GM21515 (cell line): ENCODE data around the gene PCSK2.

ENCODE experiments used
- ATAC-seq: cut with Tn5 transposase; IDR thresholded peaks from one replicate; pipeline ENCODE4 v1.9.1; 2021; ENCODE audit not compliant: unreplicated experiment

Gene PCSK2

DNA sequence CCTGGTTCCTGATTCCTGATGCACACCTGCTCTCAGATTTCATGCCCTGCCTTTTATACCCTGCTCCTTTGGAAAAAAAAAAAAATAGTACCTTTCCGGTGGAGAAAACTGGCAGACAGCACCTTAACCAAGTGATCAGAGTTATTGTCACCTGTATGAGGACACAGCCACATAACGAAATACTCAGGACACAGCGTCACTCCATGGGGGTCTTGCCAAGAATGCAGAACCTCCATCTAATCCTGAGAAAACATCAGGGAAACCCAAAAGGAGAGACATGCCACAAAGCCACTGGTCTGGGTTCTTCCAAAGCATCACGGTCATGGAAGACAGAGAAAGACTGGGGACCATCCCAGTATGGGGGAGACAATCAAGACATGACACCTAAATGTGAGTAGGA is 275.3 kb downstream of the PCSK2 start:
- no peak for ATAC-seq

GRCh38 chr20:17503301-17504065 is 276.6 kb downstream of the PCSK2 start:
- no peak for ATAC-seq

GRCh38 chr20:17504066-17504897 is 277.4 kb downstream of the PCSK2 start:
- ATAC-seq = peak; percentile 29

DNA sequence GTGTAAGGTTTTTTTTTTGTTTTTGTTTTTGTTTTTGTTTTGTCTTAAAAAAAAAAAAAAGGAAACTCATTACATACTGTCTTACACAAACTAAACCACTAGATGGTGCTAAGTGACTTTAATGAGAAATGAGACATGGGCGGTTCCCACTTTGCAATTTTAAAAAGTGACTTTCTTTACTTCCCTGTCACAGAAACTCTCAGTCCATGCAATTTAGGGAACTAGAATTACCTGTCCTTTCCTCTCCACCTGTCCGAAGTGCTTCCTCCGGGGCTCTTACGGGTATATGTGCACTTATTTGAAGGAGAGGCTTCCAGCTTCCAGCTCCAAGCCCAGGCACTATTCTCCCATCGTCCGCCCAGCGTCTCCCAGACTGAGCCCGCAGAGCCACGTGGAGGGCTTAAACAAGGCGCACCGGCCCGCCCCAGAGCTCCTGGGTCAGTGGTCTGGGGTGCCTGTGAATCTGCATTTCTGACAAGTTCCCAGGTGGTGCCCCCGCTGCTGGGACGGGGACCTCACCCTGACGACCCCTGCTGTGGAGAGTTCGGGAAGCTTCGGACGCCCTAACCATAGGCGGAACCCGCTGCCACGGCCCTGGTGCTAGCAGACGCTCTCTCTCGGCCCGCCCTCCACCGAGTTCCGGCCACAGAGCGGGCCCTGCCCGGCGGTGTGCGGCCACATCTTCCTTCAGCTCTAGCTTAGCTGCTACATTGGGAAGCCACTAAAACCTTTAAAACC is 278.2 kb downstream of the PCSK2 start:
- peak; percentile 73 for ATAC-seq

GRCh38 chr20:17505636-17506517 is 279.0 kb downstream of the PCSK2 start:
- no peak for ATAC-seq

DNA sequence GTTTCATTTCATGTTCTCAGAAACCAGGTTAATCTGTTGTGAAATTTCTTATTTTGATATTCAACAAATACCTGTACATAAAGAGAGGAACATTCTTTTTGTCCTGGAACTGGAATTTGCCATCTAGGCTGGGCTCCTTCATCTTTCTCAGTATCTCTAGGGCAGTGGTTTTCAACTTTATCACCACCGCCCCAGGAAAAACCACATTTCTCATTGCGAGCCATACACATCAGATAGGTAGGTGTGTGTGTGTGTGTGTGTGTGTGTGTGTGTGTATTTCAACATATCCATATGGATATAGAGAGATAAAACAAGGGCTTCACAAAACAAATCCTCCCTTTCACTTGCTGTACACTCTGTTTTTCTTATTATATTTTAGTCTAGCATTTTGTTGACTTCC is 280.2 kb downstream of the PCSK2 start:
- ATAC-seq = no peak

GRCh38 chr20:17507531-17507930 is 280.7 kb downstream of the PCSK2 start:
- no peak for ATAC-seq

GRCh38 chr20:17508756-17509155 is 281.9 kb downstream of the PCSK2 start:
- no peak for ATAC-seq

- ATAC-seq = no peak
These were observed 283.7 kb downstream of the PCSK2 start for GRCh38 chr20:17510548-17510947.

DNA sequence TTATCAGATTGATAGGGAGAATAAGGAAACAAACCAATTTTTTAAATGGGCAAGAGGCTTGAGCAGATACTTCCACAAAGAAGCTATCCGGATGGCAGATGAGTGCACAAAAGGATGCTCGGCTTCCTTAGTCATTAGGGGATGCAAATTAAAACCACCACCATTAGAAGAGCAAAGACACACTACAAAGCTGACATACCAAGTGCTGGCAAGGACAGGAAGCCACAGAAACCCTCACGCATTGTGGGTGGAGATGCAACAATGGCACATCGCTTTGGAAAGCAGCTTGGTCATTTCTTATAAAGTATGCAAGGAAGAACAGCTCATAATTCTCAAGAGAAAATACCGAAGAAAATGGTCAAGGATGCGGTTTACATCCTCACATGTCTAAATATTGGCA is 284.6 kb downstream of the PCSK2 start:
- ATAC-seq = no peak

GRCh38 chr20:17513939-17514338 is 287.1 kb downstream of the PCSK2 start:
- no peak for ATAC-seq

GRCh38 chr20:17515053-17515452 is 288.2 kb downstream of the PCSK2 start:
- no peak for ATAC-seq

DNA sequence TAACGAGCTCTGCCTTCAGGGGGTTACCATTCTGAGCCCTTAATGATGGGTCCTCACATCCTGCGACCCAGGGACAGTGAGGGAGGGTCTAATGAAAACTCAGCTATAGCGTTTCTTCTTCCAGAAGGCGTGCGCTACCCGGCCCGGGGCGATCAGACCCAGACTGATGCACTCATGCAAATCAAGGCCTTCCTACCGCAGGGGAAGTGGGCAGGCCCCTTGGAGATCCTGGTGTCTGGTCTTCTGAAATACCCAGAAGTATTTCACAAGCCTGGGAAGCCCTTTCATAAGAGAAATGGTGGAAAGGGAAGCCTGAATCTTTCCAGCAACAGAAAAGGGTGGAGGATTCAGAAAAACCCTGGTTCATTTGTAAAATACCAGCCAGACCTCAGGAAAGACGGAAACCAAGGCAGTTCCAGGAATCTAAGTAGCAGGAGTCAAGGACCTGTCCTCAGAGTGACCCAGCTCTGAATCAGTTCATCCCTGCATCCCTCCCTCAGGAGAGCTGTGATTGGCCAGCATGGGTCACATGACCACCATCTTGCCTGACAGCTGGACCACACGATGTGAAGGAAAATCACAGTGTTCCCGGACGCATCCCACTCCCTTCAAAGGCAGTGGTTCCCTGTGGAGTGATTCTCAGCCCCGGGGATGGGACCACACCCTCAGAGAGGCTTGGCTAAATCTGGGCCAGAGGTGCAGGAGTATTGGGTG is 291.7 kb downstream of the PCSK2 start:
- ATAC-seq = no peak

GRCh38 chr20:17519606-17520285 is 292.9 kb downstream of the PCSK2 start:
- no peak for ATAC-seq

DNA sequence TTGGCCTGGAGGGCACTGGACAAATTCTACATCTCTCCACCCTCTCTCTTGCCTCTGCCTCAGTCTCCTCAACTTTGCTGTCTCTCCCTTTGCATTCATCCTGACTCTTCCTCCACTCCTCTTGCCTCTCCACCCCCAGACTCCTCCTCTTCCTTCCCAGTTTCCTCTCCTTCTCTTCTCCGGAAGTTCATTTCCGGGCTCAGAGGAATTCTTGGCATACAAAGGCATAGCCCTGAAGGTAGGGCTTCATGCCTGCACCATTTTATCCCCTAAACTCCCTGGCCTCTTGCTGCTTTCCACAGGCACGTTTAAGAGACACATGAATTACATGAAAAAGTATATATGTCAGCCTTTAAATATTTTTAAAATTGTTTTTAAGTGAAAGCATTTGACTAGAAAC is 293.7 kb downstream of the PCSK2 start:
- no peak for ATAC-seq

DNA sequence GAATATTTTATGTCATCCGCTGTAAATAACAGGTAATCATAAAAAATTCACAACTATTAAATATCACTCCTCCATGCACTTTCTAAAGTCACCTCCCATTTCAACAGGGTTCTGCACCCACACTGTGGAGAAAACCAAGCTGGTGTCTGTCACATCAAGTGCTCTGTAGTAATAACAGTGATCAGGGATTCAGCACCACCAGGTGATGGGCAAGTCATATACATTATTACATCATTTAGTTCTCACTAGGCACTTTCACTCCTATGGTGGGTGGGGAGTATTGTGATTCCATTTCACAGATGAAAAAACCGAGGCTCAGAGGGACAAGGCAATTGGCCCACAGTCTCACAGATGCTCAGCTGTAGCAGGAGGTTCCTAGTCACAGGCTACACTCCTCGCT is 295.7 kb downstream of the PCSK2 start:
- ATAC-seq = no peak

GRCh38 chr20:17523326-17523725 is 296.5 kb downstream of the PCSK2 start:
- no peak for ATAC-seq

DNA sequence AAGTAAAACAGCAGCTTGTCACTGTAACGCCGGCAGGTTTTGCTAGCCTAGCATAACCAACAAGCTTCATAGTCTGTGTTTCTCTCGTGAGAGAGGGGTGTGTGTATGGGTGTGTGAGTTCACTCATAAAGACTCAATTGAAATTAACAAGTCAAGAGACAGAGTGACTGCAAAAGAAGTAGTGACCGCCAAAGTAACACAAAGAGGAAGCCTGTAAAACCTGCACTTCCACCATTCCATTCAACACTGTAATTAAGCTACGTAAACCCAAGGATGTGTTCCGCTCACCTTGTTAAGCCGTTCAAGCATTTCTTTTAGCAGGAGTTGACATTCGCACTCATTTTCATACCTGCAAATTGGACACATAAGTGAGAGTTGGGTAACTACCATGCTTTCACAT is 297.7 kb downstream of the PCSK2 start:
- no peak for ATAC-seq

GRCh38 chr20:17525132-17525531 is 298.3 kb downstream of the PCSK2 start:
- ATAC-seq = no peak
